ENCODE measurements around the gene HRH2.

Gene HRH2

DNA sequence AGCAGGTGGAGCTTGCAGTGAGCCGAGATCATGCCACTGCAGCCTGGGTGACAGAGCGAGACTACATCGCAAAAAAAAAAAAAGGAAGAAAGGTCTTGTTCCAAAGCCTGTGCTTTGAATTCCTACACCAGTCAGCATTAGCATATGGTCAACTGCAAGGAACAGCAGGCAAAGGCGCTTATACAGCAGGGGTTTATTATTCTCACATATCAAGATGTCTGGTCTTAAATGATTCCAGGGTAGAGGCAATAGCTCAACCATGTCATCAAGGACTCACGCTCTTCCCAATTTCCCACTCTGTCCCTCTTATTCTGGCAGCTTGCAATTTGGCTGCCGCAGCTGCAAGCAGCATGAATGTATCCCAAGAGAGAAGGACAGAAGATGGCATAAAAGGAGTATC lies 28.6 kb upstream of the HRH2 start:
- TF ChIP-seq, protein P1, sequence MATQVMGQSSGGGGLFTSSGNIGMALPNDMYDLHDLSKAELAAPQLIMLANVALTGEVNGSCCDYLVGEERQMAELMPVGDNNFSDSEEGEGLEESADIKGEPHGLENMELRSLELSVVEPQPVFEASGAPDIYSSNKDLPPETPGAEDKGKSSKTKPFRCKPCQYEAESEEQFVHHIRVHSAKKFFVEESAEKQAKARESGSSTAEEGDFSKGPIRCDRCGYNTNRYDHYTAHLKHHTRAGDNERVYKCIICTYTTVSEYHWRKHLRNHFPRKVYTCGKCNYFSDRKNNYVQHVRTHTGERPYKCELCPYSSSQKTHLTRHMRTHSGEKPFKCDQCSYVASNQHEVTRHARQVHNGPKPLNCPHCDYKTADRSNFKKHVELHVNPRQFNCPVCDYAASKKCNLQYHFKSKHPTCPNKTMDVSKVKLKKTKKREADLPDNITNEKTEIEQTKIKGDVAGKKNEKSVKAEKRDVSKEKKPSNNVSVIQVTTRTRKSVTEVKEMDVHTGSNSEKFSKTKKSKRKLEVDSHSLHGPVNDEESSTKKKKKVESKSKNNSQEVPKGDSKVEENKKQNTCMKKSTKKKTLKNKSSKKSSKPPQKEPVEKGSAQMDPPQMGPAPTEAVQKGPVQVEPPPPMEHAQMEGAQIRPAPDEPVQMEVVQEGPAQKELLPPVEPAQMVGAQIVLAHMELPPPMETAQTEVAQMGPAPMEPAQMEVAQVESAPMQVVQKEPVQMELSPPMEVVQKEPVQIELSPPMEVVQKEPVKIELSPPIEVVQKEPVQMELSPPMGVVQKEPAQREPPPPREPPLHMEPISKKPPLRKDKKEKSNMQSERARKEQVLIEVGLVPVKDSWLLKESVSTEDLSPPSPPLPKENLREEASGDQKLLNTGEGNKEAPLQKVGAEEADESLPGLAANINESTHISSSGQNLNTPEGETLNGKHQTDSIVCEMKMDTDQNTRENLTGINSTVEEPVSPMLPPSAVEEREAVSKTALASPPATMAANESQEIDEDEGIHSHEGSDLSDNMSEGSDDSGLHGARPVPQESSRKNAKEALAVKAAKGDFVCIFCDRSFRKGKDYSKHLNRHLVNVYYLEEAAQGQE (IDR thresholded peaks at IDR 0.05; ENCODE audit: insufficient read depth in 1 of 2, low read depth in 2 of 2, low read length in 2 of 2), result no peak
- TF ChIP-seq TAF1 (IDR thresholded peaks at IDR 0.05; ENCODE audit: borderline replicate concordance, insufficient read depth, low read length) (no peak), SIN3A (IDR thresholded peaks at IDR 0.05; ENCODE audit: borderline replicate concordance, insufficient read depth, low read length) (no peak), POLR2AphosphoS5 (IDR thresholded peaks at IDR 0.05; ENCODE audit: low read depth, low read length) (no peak), FOXP2 (optimal IDR thresholded peaks at IDR 0.05; ENCODE audit: borderline replicate concordance, extremely low read depth, extremely low read length, insufficient read depth) (no peak)

DNA sequence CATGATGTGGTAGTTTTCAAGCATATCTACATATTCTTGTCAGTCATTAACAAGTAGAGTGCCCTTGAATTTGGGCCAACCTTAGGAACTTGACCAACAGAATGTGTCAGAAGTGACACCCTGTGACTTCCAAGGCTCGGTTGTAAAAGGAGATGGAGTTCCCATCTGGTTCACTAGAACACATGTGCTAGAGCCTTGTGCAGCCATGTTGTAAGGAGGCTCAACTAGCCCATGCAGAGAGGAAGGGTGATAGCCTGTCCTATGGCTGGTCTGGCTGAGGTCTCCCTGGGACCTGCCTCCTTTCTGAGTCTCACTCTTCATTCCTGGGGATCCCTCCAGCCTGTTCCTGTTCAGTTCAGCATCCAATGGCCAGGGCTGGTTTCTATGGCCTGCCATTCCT lies 28.1 kb upstream of the HRH2 start:
- TF ChIP-seq, protein P1 (IDR thresholded peaks at IDR 0.05; ENCODE audit: insufficient read depth in 1 of 2, low read depth in 2 of 2, low read length in 2 of 2), result no peak
- TF ChIP-seq FOXP2 (optimal IDR thresholded peaks at IDR 0.05; ENCODE audit: borderline replicate concordance, extremely low read depth, extremely low read length, insufficient read depth) (no peak), SIN3A (IDR thresholded peaks at IDR 0.05; ENCODE audit: borderline replicate concordance, insufficient read depth, low read length) (no peak), TAF1 (IDR thresholded peaks at IDR 0.05; ENCODE audit: borderline replicate concordance, insufficient read depth, low read length) (no peak), POLR2AphosphoS5 (IDR thresholded peaks at IDR 0.05; ENCODE audit: low read depth, low read length) (no peak)

DNA sequence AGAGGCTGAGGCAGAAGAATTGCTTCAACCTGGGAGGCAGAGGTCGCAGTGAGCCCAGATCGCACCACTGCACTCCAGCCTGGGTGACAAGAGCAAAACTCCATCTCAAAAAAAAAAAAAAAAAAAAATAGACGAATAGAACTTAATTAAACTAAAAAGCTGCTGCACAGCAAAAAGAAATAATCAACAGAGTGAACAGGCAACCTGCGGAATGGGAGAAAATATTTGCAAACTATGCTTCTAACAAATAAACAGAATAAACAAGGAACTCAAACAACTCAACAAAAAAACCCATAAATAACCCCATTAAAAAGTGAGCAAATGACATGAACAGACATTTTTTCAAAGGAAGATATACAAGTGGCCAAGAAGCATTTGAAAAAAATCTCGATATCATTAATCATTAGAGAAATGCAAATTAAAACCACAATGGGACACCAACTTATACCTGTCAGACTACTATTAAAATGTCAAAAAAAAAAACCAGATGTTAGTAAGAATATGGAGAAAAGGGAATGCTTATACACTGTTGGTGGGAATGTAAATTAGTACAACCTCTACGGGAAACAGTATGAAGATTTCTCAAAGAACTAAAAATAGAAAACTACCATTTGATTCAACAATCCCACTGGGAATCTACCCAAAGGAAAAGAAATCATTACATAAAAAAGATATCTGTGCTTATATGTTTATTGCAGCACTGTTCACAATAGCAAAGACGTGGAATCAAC lies 21.9 kb upstream of the HRH2 start:
- TF ChIP-seq TAF1 (IDR thresholded peaks at IDR 0.05; ENCODE audit: borderline replicate concordance, insufficient read depth, low read length), result no peak
- TF ChIP-seq FOXP2 (optimal IDR thresholded peaks at IDR 0.05; ENCODE audit: borderline replicate concordance, extremely low read depth, extremely low read length, insufficient read depth), result no peak
- TF ChIP-seq POLR2AphosphoS5 (IDR thresholded peaks at IDR 0.05; ENCODE audit: low read depth, low read length), result no peak
- TF ChIP-seq, protein P1 (IDR thresholded peaks at IDR 0.05; ENCODE audit: insufficient read depth in 1 of 2, low read depth in 2 of 2, low read length in 2 of 2), result no peak
- no peak for TF ChIP-seq SIN3A (IDR thresholded peaks at IDR 0.05; ENCODE audit: borderline replicate concordance, insufficient read depth, low read length)

DNA sequence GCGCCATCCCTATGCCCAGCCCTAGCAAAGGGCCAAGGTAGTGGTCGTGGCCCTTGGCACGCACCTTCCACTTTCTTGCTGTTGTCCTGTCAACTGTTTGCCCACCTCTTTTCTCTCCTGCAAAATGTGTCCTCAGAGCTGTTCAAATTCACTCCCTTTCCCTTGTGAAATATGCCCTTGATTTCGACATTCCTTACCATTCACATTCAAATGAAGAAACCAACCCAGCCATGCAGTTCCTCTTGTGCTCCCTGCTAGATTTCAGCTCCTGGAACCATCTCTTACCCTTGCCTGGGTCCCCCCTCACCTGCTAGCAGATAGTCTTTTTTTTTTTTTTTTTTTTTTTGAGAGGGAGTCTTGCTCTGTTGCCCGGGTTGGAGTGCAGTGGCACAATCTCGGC lies 19.6 kb upstream of the HRH2 start:
- TF ChIP-seq FOXP2 (optimal IDR thresholded peaks at IDR 0.05; ENCODE audit: borderline replicate concordance, extremely low read depth, extremely low read length, insufficient read depth), result no peak
- no peak for TF ChIP-seq SIN3A (IDR thresholded peaks at IDR 0.05; ENCODE audit: borderline replicate concordance, insufficient read depth, low read length)
- no peak for TF ChIP-seq POLR2AphosphoS5 (IDR thresholded peaks at IDR 0.05; ENCODE audit: low read depth, low read length)

DNA sequence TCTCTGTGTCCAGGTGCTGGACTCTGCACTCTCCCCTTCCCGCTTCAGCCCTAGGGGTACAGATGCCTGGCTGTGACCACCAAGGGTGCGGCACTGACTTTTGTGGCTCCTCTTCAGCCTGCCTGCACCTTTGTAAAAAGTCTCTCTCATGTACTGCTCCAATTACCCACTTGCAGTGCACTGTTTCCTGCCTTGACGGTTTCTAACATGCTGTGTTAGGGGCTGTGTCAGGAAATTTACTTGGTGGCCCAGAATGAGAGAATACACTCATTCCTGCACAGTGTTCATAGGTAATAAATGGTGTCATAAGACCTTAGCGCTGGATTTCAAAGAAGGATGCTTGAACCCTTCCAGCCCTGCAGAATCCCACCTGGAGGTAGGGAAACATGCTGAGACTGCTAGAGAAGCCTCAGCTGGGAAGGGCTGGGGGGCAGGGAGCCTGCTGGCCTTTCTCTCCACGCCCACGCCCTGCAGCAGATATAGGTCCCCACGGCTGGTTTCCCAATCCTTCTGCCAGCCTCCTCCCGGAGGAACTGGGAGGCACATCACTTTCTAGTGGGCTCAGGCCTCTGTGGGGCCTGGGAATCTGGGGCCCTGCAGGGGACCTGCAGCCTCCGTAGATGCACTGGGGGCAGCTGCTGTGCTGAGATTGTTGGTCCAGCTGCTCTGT lies 17.6 kb upstream of the HRH2 start:
- TF ChIP-seq, protein P1 (IDR thresholded peaks at IDR 0.05; ENCODE audit: insufficient read depth in 1 of 2, low read depth in 2 of 2, low read length in 2 of 2), result no peak
- TF ChIP-seq FOXP2 (optimal IDR thresholded peaks at IDR 0.05; ENCODE audit: borderline replicate concordance, extremely low read depth, extremely low read length, insufficient read depth) (no peak), SIN3A (IDR thresholded peaks at IDR 0.05; ENCODE audit: borderline replicate concordance, insufficient read depth, low read length) (no peak), POLR2AphosphoS5 (IDR thresholded peaks at IDR 0.05; ENCODE audit: low read depth, low read length) (no peak), TAF1 (IDR thresholded peaks at IDR 0.05; ENCODE audit: borderline replicate concordance, insufficient read depth, low read length) (no peak)
